NCI-H748 (cell line): ENCODE measurements around the gene TNIK.

Experiments used
- DNase-seq: peaks from one replicate; lab custom pipeline; 2025; ENCODE audit not compliant: unreplicated experiment; lab: John Stamatoyannopoulos, UW

Gene TNIK

GRCh38 chr3:171013822-171014748 is 446.1 kb downstream of the TNIK start:
- DNase-seq, result no peak

- DNase-seq, result no peak
Measured at GRCh38 chr3:171011873-171012336, 448.3 kb downstream of the TNIK start.
